HT1080 (cell line): Measurements from ENCODE around the gene ACTN2. TPM values are rescaled to one million over a fixed set of nuclear protein-coding genes. Genes with fewer than 3 reads are reported as not detected.

Experiments used
- DNase-seq: peaks from one replicate; pipeline ENCODE4 v3.0.0-alpha.2; 2015; ENCODE audit warnings: low read depth
- total RNA-seq: library from RNA; depleted of rRNA; stranded (reverse); fragments of >200 nt; shearing (Covaris generic); gene quantifications from 2 replicates; pipeline ENCODE4 v1.2.3, GENCODE V29; 2014

The ACTN2 gene
- total RNA-seq, 1 experiment from 2014 or later: 9.1 TPM

- peak; percentile 77 for DNase-seq
Observed at GRCh38 chr1:236734141-236734765, 48.0 kb downstream of the ACTN2 start.

- DNase-seq: no peak
Observed at GRCh38 chr1:236736761-236737160, 50.5 kb downstream of the ACTN2 start.

GRCh38 chr1:236741753-236742152 is 55.5 kb downstream of the ACTN2 start:
- DNase-seq: no peak

- DNase-seq: no peak
Observed at GRCh38 chr1:236742421-236743160, 56.3 kb downstream of the ACTN2 start.

GRCh38 chr1:236744533-236744932 is 58.2 kb downstream of the ACTN2 start:
- DNase-seq: no peak

GRCh38 chr1:236746785-236747184 is 60.5 kb downstream of the ACTN2 start:
- no peak for DNase-seq

- no peak for DNase-seq
Observed at GRCh38 chr1:236747311-236747985, 61.1 kb downstream of the ACTN2 start.

GRCh38 chr1:236748268-236748870 is 62.1 kb downstream of the ACTN2 start:
- no peak for DNase-seq

- no peak for DNase-seq
Observed at GRCh38 chr1:236750928-236751327, 64.6 kb downstream of the ACTN2 start.

- DNase-seq: no peak
Observed at GRCh38 chr1:236751385-236751784, 65.1 kb downstream of the ACTN2 start.

GRCh38 chr1:236751935-236752334 is 65.6 kb downstream of the ACTN2 start:
- no peak for DNase-seq

GRCh38 chr1:236753516-236753915 is 67.2 kb downstream of the ACTN2 start:
- DNase-seq: peak; percentile 73

- no peak for DNase-seq
Observed at GRCh38 chr1:236753964-236754363, 67.7 kb downstream of the ACTN2 start.

GRCh38 chr1:236754525-236755210 is 68.4 kb downstream of the ACTN2 start:
- no peak for DNase-seq

- no peak for DNase-seq
Observed at GRCh38 chr1:236757640-236758039, 71.3 kb downstream of the ACTN2 start.

GRCh38 chr1:236759252-236759859 is 73.1 kb downstream of the ACTN2 start:
- peak; percentile 25 for DNase-seq

GRCh38 chr1:236760480-236760879 is 74.2 kb downstream of the ACTN2 start:
- no peak for DNase-seq

GRCh38 chr1:236760986-236761385 is 74.7 kb downstream of the ACTN2 start:
- DNase-seq: no peak

- DNase-seq: no peak
Observed at GRCh38 chr1:236761397-236762132, 75.3 kb downstream of the ACTN2 start.

GRCh38 chr1:236762410-236762809 is 76.1 kb downstream of the ACTN2 start:
- no peak for DNase-seq
